ENCODE results near the gene STARD5. TPM values are rescaled to one million over a fixed set of nuclear protein-coding genes. Genes with fewer than 3 reads are reported as not detected.

The STARD5 gene
- total RNA-seq, 1 experiment from 2014 or later, result 1.0 TPM

GRCh38 chr15:81361891-81362290, 38.0 kb upstream of the STARD5 start:
- no peak for TF ChIP-seq CTCF (IDR thresholded peaks at IDR 0.05; ENCODE audit: insufficient read depth in 1 of 2, low read depth in 1 of 2, low read length in 1 of 2, severe bottlenecking in 1 of 2, unreplicated experiment in 1 of 2)
- Histone ChIP-seq H3K27me3 (replicated peaks; ENCODE audit: control insufficient read depth, insufficient read depth, low read length) (no peaks in the 10 kb centered on the region), H3K36me3 (ENCODE audit: control insufficient read depth, insufficient read depth, low read length) (no peaks in the 10 kb centered on the region), H3K4me3 (ENCODE audit: low read depth, low read length) (no peak overlapping the region), H3K9me3 (no peaks in the 10 kb centered on the region), H3K4me1 (no peaks in the 10 kb centered on the region)
- H3K9me3 Mint-ChIP-seq (ENCODE audit: unreplicated experiment), result no peaks in the 10 kb centered on the region
- intact Hi-C loops (cut with micrococcal nuclease; ENCODE audit: unreplicated experiment), result no loop called here
- H3K36me3 Mint-ChIP-seq (ENCODE audit: insufficient read depth, unreplicated experiment), result no peaks in the 10 kb centered on the region
- no peaks in the 10 kb centered on the region for H3K4me1 Mint-ChIP-seq (ENCODE audit: low read depth, unreplicated experiment)
- CTCF ChIA-PET, result no interaction called here
- POLR2A ChIA-PET, result no interaction called here
- no peak for DNase-seq
- no peak overlapping the region for H3K27ac Mint-ChIP-seq (ENCODE audit: unreplicated experiment)
- no peak overlapping the region for H3K4me3 Mint-ChIP-seq (ENCODE audit: unreplicated experiment)
- H3K27me3 Mint-ChIP-seq (ENCODE audit: insufficient read depth, unreplicated experiment), result peaks cover 2% of the 10 kb centered on the region
- no TSS peak for BruUV-seq (replicated peaks)

- Mint-ChIP-seq H3K36me3 (ENCODE audit: insufficient read depth, unreplicated experiment) (no peaks in the 10 kb centered on the region), H3K4me3 (ENCODE audit: unreplicated experiment) (no peak overlapping the region), H3K9me3 (ENCODE audit: unreplicated experiment) (no peaks in the 10 kb centered on the region), H3K27me3 (ENCODE audit: insufficient read depth, unreplicated experiment) (peaks cover 3% of the 10 kb centered on the region), H3K4me1 (ENCODE audit: low read depth, unreplicated experiment) (no peaks in the 10 kb centered on the region), H3K27ac (ENCODE audit: unreplicated experiment) (no peak overlapping the region)
- H3K4me3 ChIP-seq (ENCODE audit: low read depth, low read length), result no peak overlapping the region
- H3K36me3 ChIP-seq (ENCODE audit: control insufficient read depth, insufficient read depth, low read length), result no peaks in the 10 kb centered on the region
- no peak for TF ChIP-seq CTCF (IDR thresholded peaks at IDR 0.05; ENCODE audit: insufficient read depth in 1 of 2, low read depth in 1 of 2, low read length in 1 of 2, severe bottlenecking in 1 of 2, unreplicated experiment in 1 of 2)
- no peaks in the 10 kb centered on the region for H3K9me3 ChIP-seq
- no TSS peak for BruUV-seq (replicated peaks)
- no peaks in the 10 kb centered on the region for H3K27me3 ChIP-seq (replicated peaks; ENCODE audit: control insufficient read depth, insufficient read depth, low read length)
- DNase-seq, result no peak
- intact Hi-C loops (cut with micrococcal nuclease; ENCODE audit: unreplicated experiment), result no loop called here
- ChIA-PET POLR2A (no interaction called here), CTCF (no interaction called here)
- H3K4me1 ChIP-seq, result no peaks in the 10 kb centered on the region
Measured at GRCh38 chr15:81360491-81360890, 36.5 kb upstream of the STARD5 start.

- no peak for DNase-seq
- BruUV-seq (replicated peaks), result no TSS peak
- Histone ChIP-seq H3K36me3 (ENCODE audit: control insufficient read depth, insufficient read depth, low read length) (no peaks in the 10 kb centered on the region), H3K27me3 (replicated peaks; ENCODE audit: control insufficient read depth, insufficient read depth, low read length) (no peaks in the 10 kb centered on the region), H3K4me3 (ENCODE audit: low read depth, low read length) (no peak overlapping the region), H3K9me3 (no peaks in the 10 kb centered on the region), H3K4me1 (no peaks in the 10 kb centered on the region)
- Mint-ChIP-seq H3K36me3 (ENCODE audit: insufficient read depth, unreplicated experiment) (no peaks in the 10 kb centered on the region), H3K4me3 (ENCODE audit: unreplicated experiment) (no peak overlapping the region), H3K27me3 (ENCODE audit: insufficient read depth, unreplicated experiment) (peaks cover 6% of the 10 kb centered on the region), H3K4me1 (ENCODE audit: low read depth, unreplicated experiment) (no peaks in the 10 kb centered on the region), H3K27ac (ENCODE audit: unreplicated experiment) (no peak overlapping the region), H3K9me3 (ENCODE audit: unreplicated experiment) (no peaks in the 10 kb centered on the region)
- ChIA-PET POLR2A (no interaction called here), CTCF (no interaction called here)
- intact Hi-C loops (cut with micrococcal nuclease; ENCODE audit: unreplicated experiment), result loop anchor here (5.0 kb wide), 1 partner anchor 36 kb away; the partner anchor contains the start of gene STARD5
- TF ChIP-seq CTCF (IDR thresholded peaks at IDR 0.05; ENCODE audit: insufficient read depth in 1 of 2, low read depth in 1 of 2, low read length in 1 of 2, severe bottlenecking in 1 of 2, unreplicated experiment in 1 of 2), result no peak
Measured at GRCh38 chr15:81358248-81358647, 34.3 kb upstream of the STARD5 start.

All from Caco-2 (cell line).